ENCODE data around the gene OSBPL7. TPM values are rescaled to one million over a fixed set of nuclear protein-coding genes. Genes with fewer than 3 reads are reported as not detected.

Gene OSBPL7
- total RNA-seq = 5.9 TPM

DNA sequence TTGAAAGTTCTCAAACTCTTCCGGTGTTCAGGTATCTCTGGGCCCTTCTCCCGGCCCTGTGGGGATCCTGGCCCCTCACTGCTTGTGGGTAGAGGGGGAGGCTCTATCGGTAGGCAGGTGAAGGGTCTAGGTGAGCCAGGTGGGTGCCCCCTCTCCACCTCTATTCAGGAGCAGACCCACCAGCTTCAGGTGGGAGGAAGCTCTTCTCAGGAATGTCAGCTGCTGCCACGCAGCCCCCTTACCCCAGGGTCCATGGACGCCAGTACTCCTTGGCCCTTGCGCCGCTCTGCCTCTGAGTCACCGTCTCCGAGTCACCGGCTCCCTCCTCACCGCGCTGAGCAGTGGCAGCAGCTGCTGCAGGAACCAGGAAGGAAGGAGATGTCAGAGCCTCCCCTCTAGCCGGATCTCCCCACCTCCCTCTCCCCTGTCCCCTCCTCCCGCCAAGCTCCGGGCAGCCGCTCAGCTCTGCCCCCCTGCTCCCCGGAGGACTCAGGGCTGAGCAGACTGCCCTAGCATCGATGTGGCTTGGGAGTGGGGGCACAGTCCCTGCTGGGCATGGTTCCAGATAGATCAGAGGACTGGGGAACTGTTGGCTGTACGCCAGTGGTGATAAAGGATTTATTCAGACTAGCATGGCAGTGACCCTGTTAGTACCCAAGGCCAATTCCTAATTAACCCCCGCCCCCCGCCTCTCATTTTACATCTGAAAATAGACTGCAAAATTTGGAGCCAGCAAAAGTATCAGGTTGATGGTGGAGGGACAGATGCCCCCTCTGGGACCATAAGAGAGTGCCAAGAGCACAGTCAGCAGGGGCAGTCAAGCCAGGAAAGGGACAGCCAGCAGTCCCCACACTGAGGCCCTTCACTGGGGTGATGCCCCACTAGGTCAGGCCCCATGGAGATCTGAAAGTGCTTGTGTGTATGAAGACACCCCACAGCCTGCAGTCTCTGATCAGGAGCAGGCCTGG, at the start of gene OSBPL7:
Gene OSBPL7, minus strand, starts transcription at position 371 of the 968 bp plus-strand sequence. CDS start 1,516 bp downstream, outside the sequence.
- DNase-seq = peak; percentile 94

DNA sequence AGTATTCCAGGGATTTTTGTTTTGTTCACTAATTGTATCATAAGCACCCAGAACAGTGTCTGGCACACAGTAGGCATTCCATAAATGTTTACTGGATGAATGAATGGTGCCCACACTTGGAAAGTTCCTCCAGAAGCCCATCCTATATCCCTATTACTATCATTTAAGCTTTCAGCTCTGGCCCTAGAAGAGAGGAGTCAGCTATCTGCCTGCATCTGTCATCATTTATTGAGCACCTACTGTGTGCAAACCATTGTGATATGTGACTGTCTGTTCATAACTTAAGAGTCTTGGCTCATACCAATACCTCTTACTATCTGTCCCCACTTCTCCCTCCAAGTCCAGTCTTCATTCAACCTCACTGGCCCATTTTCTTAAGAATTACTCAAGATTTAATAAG, 49.5 kb upstream of the OSBPL7 start:
- DNase-seq = no peak

DNA sequence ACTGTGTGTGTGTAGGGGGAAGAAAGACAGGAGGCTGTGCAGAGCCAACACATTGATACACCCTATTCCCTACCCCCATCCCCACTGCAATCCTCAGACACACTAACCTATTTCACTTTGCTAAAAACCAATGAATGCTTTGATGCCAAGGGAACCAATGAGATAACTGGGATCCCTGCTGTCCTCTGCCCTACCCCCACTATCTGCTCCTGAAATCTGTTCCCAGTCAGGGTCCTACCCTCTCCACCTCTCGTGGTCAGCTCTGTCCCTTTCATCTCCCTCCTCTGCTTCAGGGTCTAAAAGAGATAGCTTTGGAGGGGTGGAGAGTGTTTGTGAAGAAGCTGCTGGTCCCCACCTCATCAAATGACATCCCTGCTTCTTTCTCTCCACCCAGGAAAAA, 48.5 kb upstream of the OSBPL7 start:
- no peak for DNase-seq

GRCh38 chr17:47869114-47869513, 47.5 kb upstream of the OSBPL7 start:
- no peak for DNase-seq

DNA sequence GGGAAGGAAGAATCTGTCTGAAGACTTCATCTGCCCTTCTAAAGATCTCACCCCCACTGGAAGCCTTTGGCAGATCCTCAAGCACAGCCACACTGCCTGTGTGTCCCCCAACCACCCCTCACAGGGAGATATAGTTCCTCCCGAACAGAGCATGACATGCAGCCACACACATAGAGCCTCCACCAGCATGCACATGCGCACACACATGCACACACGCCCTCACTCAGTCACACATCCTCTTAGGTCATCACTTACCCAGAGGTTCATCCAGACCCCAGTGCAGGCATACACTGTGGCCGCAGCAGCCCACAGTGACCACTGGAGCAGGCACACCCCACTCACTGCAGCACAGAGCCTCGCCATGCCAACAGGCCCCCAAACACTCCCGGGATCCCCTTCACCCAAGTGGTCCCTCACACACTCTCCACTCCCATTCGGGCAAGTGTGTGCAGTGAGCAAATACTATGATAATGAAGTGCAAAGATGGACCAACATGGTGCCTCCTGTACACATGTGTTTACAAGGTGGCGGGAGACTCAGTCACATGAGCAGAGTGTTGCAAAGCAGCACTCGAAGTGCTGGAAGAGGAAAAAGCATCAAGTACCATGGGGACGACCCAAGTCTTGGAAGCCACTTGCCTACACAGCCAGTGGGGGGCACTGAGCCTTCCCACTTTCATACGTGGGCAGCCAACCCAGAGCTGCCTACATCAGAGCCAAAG, 46.4 kb upstream of the OSBPL7 start:
- DNase-seq = no peak

GRCh38 chr17:47866941-47867340, 45.3 kb upstream of the OSBPL7 start:
- no peak for DNase-seq

DNA sequence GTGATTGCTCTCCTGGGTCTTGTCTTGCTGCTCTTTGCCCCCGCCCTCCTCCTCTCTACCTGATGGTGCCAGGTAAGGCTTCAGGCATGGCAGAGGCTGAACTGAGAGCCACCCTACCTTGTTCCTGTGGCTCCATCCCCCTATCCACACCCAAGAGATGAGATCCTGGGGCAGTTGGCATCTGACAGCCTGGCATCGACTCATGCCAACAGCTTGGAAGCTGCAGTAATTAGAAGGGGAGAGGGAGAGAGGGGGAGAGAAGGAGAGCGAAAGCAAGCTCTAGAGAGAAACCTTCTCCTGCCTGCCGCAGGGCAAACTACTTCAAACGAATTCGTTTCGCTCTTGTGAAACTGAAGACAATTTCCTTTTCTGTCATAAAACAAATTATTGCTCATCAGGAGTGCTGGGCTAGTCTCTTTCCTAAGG, 43.2 kb upstream of the OSBPL7 start:
- DNase-seq = no peak

- DNase-seq = no peak
Observed at GRCh38 chr17:47862621-47863440, 41.2 kb upstream of the OSBPL7 start.

GRCh38 chr17:47860386-47860785, 38.8 kb upstream of the OSBPL7 start:
- DNase-seq = no peak

GRCh38 chr17:47857551-47858455, 36.2 kb upstream of the OSBPL7 start:
- DNase-seq = no peak

DNA sequence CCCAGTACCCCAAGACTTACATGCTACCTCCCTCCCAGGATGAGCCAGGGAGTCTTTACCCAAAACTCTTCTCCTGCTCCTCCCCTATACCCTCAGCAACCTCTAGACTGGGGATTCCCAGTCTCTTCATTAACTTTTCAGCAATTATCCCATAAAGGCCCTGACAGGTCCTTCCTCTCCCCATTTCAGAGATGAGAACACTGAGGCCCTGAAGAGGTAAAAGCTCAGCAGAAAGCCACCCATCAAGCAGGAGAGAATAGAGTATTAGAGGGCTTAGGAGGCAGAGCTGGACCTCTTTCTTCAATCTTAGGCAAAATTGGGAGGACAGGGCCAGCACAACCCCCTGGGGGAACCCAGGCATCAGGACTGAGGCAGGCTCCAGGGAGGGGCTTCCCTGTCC, 35.2 kb upstream of the OSBPL7 start:
- no peak for DNase-seq

- no peak for DNase-seq
Observed at GRCh38 chr17:47855737-47856136, 34.1 kb upstream of the OSBPL7 start.

DNA sequence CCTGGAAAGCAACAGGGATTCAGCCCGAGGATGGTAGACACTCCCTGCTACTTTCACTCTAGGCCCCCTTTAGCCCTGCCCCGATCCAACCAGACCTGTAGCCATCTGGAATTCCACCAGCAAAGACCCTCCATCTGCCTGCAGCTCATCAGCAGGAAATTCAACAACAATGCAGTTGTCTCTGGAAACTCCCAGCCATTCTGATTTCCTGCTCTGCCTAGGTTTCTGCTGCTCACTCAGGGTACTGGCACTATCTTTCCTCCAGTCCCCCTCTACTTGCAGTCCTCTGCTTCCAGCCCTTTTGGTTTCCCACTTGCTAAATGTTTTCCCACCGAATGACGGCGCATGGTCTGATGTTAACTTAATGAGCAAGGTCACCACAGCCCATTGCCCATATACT, 32.0 kb upstream of the OSBPL7 start:
- no peak for DNase-seq

DNA sequence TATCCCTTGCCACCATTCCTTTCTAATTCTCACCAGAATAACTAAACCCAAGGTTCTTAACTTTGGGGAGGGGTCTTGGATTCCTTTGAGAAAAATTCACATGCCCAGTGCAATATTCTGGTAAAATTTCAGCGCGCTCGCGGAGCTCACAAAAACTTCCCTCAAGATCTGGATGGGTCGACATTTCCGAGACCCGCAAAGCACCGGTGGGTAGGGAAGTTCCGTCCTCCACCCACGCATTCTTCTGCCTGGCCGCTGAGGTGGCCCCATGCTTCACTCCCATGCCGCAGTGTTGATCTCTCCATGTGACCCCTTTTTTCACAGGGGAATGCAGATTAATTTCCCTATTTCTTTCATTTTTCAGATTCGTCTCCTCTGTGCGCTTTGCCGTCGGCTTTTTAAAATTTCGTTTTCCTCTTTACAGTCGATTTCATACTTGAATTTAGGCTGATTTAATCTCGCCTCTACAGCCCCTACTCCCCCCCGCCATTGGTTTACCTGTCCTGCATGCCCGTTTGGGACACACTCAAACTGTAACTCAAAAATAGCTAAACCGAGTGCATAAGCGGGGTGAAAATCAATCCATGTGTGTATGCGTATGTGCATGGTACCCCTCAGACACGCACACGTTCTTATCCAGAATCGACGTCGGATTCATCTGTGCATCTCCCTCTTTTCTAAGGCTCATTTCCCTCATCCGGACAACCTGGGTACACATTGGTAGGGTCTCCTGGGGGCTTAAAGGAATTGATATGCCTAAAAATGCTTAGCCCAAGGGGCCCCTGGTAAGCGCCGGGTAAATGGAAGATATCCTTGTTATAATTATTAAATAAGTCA, 30.7 kb upstream of the OSBPL7 start:
- no peak for DNase-seq

- no peak for DNase-seq
Observed at GRCh38 chr17:47851764-47852112, 30.1 kb upstream of the OSBPL7 start.

DNA sequence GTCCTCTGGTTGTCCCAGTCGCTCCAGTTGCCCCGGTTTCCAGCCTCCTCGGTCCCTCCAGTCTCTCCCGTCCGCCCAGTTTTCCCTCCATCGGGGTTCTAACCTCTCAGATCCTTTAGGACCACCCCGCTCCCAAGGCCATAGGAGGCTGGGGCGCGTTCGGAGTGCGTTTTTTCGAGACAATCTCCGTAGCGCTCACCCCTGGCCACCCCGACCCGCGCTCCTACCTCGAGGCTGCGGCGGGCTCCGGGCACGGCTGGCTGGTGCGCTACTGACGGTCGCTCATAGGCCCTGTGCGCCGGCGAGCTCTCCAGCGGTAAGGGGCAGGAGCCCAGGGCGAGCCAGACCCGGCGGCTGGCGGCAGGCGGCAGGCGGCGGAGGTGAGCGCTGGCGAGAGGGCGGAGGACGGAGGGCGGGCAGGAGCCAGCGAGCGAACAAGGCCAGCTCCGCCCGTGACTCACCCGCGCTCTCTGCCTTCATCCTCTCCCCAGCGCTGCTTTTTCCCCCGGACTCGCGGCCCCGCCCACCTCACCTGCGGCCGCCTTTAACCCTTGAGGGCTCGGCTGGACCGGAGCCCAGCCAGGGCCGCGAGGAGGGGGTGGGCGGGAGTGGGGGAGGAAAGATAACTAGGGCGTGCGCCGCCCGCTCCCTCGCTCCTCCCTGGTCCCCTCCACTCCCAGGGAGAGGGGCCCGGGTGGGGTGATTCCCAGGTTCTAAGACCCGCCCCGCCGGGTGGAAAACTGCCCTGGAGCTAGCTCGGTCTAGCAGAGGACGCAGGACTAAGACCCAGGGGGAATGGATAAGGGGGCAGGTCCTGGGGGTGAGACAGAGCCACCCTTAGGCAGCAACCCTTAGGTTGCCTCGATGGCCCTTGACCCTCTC, 29.3 kb upstream of the OSBPL7 start, which contains the start of gene SP6:
Gene SP6, minus strand, starts transcription at position 472 of the 882 bp plus-strand sequence. CDS start 2,734 bp downstream, outside the sequence.
- DNase-seq = peak; percentile 43

GRCh38 chr17:47850373-47850691, 28.7 kb upstream of the OSBPL7 start:
- no peak for DNase-seq

GRCh38 chr17:47848198-47848513, 26.6 kb upstream of the OSBPL7 start:
- no peak for DNase-seq

GRCh38 chr17:47847341-47848197, 26.0 kb upstream of the OSBPL7 start:
- DNase-seq = no peak
